Left forelimb (tissue), 1 donor: Measurements from ENCODE around the gene MCM3AP.
"Not testable (repeated sequence)": the region's sequence is repeated elsewhere in the genome, so short reads cannot be mapped to it uniquely, and the experiment has no call there.

Experiments used
- DNase-seq: peaks from one replicate; pipeline ENCODE4 v3.0.0-alpha.2; 2018; ENCODE audit warnings: low spot score

The MCM3AP gene

DNA sequence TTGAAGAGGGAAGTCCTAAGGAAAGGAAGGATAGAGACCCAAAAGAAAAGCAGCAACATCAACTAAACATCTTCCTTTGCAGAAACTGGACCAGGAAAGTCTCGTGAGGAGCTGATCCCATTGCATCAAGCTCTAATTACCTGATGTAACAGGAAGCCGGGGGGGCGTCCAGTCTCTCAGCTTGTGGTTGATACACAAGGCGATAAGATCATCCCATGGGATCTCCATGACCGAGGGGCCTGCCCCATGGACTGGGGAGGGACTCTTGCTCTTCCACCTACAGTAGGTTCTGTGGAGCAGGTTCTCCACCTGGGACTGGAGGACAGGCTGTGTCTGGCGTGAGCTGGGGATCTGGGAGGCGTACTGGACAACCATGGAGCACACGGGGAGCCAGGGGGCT is 42.1 kb downstream of the MCM3AP start:
- DNase-seq, result no peak

- DNase-seq, result not testable (repeated sequence)
These were observed 43.8 kb downstream of the MCM3AP start for GRCh38 chr21:46241577-46241976.

- no peak for DNase-seq
These were observed 45.5 kb downstream of the MCM3AP start for GRCh38 chr21:46239817-46240325.

- no peak for DNase-seq
These were observed 47.9 kb downstream of the MCM3AP start for GRCh38 chr21:46237474-46237873.

DNA sequence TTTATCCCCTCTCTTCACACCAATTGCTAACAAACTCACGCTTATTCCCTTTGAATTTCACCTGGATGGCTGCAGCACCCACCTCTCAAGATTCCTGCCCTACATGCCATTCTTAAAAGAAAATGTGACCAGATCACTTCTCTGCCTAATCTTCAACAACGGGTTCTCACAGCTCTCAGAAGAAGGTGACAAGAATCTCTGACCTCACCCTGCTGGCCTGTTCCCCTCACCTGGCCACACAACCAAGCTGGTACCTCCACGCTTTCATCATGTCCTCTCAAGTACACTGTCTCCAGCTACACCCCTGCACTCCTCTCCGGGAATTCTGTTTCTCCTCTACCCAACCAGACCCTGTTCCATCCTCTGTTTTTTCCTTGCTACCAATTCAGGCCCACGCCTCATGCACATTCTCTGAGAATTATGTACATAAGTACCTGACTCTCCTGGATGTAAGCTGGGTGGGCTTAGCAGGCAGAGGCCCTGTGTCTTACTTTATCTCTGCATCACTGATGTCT is 50.9 kb downstream of the MCM3AP start:
- DNase-seq, result no peak

GRCh38 chr21:46229923-46230260 is 55.5 kb downstream of the MCM3AP start:
- no peak for DNase-seq

- DNase-seq, result no peak
These were observed 56.1 kb downstream of the MCM3AP start for GRCh38 chr21:46229133-46229922.

GRCh38 chr21:46228345-46229051 is 56.9 kb downstream of the MCM3AP start, which contains the start of gene LSS:
LSS (minus strand) TSS chr21:46228774; CDS start chr21:46228745, 29 bp downstream.
- peak; percentile 95 for DNase-seq

DNA sequence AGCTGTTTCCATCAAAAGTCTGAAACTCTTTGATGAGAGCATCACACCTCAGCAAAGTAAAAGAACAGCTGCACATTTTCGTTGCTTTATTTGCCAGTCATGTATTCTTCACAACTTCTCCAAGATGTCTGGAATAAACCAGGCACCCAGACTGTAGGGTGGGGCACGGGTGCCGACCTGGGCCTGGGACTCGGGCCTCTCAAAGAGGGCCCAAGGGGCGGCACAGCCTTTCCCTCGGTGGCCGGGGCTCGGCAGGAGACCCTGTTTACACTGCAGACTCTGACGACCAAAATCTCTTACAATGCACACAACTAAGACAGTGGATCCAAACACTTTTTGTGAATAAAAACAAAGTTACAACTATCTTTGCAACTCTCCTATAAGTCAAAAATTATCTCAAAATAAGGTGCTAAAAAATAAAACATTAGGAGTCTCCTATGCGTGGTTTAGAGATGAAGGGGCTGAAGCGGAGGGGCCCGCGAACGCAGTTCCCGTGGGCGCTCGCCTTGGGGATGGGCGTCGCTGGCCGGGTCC is 57.5 kb downstream of the MCM3AP start:
- DNase-seq, result no peak

GRCh38 chr21:46226920-46227599 is 58.4 kb downstream of the MCM3AP start:
- DNase-seq, result no peak

- DNase-seq, result no peak
These were observed 59.3 kb downstream of the MCM3AP start for GRCh38 chr21:46226146-46226545.

- not testable (repeated sequence) for DNase-seq
These were observed 61.8 kb downstream of the MCM3AP start for GRCh38 chr21:46223661-46224060.

- no peak for DNase-seq
These were observed 62.2 kb downstream of the MCM3AP start for GRCh38 chr21:46223217-46223616.

DNA sequence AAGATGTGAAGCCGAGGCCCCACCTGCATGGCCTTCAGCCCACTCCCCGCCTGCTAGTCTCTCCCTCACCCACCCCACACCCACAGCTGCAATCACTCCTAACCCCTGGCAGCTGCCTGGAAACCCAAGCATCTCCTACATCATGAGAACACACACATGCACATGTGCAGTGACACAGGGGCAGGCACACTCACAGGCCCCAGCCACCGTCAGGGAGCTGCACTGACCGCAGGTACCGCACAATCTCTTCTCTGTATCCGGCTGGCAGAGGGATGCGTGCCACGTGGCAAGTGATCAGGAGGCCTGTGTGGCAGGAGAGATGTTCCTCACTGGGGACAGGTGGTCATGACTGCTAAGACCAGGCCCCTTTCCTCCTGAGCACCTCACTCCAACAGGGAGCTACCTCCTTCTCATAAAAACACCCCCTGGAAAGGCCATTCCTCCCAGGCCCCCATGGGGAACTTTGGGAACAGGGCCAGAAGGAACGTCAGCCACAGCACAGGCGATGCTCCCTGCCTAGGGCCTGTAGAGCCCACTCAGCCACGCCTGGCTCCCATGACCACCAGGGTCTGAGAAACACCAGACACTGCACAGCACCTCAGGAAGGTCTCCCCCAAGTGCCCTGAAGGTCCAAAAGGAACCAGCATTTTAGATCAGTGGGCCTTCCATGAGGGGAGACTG is 62.8 kb downstream of the MCM3AP start:
- DNase-seq, result no peak

- DNase-seq, result no peak
These were observed 63.6 kb downstream of the MCM3AP start for GRCh38 chr21:46221664-46222435.

DNA sequence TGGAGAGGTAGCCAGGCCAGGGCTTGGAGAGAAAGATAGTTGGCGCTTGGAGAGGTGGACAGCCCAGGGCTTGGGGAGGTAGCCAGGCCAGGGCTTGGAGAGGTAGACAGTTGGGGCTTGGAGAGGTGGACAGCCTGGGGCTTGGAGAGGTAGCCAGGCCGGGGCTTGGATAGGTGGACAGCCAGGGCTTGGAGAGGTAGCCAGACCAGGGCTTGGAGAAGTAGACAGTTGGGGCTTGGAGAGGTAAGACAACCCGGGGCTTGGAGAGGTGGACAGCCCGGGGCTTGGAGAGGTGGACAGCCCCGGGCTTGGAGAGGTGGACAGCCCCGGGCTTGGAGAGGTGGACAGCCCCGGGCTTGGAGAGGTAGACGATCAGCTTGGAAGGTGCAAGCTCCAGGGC is 64.6 kb downstream of the MCM3AP start:
- DNase-seq, result no peak

- DNase-seq, result no peak
These were observed 65.1 kb downstream of the MCM3AP start for GRCh38 chr21:46220275-46220810.

- DNase-seq, result no peak
These were observed 65.7 kb downstream of the MCM3AP start for GRCh38 chr21:46219591-46220239.

GRCh38 chr21:46218906-46219590 is 66.4 kb downstream of the MCM3AP start:
- DNase-seq, result no peak
